AG09319 (cell line): ENCODE data around the gene MYL5.
"Not testable (repeated sequence)": the region's sequence is repeated elsewhere in the genome, so short reads cannot be mapped to it uniquely, and the experiment has no call there.

ENCODE experiments used
- DNase-seq: peaks from one replicate; pipeline ENCODE4 v3.0.0-alpha.2; 2010; ENCODE audit warnings: low read depth; ENCODE audit errors: extremely low read depth
- TF ChIP-seq, protein P1 (sequence below): IDR thresholded peaks from 2 replicates; pipeline ENCODE4 v1.5.1; 2011; ENCODE audit warnings: low read depth, mild to moderate bottlenecking, inconsistent platforms, low read length, moderate library complexity

MYL5 gene

DNA sequence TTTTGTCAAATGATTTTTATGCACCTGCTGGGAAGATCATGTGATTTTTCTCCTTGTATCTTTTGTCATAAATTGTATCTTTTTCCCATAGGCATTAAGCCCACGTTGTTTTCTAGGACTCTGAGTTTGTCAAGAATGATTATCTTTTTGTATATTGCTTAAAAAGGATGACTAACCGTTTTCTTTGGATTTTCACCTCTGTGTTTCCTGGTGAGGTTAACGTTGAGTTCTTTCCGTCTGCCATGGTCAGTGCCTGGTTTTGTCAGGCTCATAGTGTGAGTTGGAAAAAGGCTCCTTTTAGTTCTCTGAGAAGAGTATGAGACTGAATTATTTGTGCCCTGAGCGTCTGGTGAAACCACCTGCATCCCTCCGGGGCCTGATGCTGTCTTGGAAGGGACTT, 53.2 kb downstream of the MYL5 start:
- TF ChIP-seq, protein P1, sequence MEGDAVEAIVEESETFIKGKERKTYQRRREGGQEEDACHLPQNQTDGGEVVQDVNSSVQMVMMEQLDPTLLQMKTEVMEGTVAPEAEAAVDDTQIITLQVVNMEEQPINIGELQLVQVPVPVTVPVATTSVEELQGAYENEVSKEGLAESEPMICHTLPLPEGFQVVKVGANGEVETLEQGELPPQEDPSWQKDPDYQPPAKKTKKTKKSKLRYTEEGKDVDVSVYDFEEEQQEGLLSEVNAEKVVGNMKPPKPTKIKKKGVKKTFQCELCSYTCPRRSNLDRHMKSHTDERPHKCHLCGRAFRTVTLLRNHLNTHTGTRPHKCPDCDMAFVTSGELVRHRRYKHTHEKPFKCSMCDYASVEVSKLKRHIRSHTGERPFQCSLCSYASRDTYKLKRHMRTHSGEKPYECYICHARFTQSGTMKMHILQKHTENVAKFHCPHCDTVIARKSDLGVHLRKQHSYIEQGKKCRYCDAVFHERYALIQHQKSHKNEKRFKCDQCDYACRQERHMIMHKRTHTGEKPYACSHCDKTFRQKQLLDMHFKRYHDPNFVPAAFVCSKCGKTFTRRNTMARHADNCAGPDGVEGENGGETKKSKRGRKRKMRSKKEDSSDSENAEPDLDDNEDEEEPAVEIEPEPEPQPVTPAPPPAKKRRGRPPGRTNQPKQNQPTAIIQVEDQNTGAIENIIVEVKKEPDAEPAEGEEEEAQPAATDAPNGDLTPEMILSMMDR, result no peak
- DNase-seq, result no peak

DNA sequence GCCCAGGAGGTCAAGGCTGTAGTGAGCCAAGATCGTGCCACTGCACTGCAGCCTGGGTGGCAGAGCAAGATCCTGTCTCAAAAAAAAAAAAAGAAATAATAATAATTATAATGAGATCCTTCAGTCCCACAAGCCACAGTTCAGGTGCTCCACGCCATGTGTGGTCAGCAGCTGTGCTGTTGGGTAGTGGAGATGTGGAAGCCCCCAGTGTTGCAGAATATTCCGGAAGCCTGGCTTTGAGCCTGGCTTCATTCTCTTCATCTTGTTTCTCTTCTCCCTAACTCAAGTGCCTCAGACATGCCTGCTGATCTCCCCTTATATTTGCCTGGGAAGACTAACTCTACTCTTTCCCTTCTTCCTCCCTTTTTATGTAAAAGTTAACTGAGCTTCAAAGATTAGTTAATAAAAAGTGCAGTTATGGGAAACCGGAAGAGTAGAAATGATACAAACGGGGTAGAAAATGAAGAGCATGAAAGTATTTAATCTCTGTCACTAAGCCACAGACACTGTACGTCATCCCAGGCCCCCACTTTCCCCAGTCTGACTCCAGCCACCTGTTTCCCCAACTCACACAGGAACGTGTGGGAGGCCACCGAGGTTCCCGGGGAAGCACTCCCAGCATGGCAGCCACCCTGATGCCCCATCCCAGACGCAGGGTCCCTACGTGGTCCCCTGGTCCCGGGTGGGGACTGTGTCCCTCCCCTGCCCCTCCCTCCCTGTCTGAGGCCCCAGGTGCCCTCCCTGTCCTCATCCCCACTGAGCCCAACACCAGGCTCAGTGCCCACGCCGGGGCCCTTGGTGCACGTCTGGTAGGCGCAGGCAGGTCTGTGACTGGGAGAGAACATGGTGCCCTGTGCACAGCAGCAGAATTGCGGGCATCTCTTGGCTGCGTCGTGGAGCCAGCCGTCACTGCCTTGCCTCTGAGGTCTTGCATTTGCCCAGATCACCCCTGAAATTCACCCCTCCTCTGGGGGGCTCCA, 55.3 kb downstream of the MYL5 start:
- no peak for DNase-seq
- TF ChIP-seq, protein P1, result no peak

DNA sequence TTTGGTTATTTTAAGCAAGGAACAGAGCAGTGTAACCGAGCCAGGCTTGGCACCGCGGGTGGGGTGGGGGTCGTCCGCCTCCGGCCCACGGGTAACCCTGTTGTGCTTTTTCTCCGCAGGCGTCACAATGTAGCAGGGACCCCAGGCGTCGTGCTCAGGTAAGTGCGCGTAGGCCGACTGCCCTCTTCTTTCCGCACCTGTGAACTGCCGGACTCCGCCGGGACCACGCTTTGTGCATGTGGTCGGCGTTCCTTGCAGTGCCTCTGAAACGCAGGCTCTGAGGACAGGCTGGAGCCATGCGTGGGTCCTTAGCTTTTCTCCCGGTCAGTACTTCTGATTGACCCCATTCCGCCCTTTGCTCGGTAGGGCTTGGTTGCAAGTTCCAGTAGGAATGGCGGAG, 56.2 kb downstream of the MYL5 start:
- no peak for DNase-seq
- TF ChIP-seq, protein P1, result no peak

DNA sequence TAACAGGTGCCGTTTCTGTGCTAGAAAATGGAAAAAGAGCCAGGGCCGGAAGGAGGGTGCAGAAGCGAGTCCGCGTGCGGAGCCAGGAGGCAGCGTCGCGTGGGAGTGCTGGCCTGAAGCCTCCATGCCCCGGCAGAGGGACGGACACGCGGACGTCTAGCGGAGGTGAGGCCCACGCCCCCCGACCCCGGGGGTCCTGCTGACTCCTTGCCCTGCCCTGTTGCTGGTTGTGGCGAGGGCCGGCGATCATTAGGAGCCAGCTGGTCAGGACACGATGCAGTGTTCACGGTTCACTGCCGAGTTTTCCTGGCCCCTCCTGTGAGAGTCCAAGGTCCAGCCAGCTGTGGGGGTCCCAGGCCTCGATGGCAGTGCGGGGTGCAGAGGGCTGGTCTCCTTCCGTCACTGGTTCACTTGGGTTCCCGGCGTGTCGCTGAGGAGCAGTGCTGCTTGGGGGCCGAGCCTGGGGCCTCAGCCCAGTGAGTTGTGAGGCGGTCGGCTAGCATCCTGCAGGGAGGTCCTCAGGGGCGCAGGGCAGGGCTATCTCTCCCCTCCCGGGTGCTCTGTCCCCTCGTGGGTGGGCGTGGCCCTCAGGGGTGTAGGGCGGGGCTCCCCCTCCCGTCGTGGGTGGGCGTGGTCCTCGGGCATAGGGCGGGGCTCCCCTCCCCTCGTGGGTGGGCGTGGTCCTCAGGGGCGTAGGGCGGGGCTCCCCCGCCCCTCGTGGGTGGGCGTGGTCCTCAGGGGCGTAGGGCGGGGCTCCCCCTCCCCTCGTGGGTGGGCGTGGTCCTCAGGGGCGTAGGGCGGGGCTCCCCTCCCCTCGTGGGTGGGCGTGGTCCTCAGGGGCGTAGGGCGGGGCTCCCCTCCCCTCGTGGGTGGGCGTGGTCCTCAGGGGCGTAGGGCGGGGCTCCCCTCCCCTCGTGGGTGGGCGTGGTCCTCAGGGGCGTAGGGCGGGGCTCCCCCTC, 56.9 kb downstream of the MYL5 start:
- not testable (repeated sequence) for DNase-seq
